Measurements from ENCODE around the gene GREB1L.

The GREB1L gene

GRCh38 chr18:21458788-21459187 is 216.8 kb downstream of the GREB1L start:
- no peak for DNase-seq (ENCODE audit: low read depth in 2 of 2)
- no peak overlapping the region for H3K4me3 ChIP-seq (replicated peaks in 1 of 2; ENCODE audit: low read depth in 2 of 2, low read length in 2 of 2)
- no peak for TF ChIP-seq CTCF (IDR thresholded peaks at IDR 0.05; ENCODE audit: low read depth, low read length)

GRCh38 chr18:21459706-21460286 is 217.8 kb downstream of the GREB1L start:
- no peak for TF ChIP-seq CTCF (IDR thresholded peaks at IDR 0.05; ENCODE audit: low read depth, low read length)
- no peak for DNase-seq (ENCODE audit: low read depth in 2 of 2)
- no peak overlapping the region for H3K4me3 ChIP-seq (replicated peaks in 1 of 2; ENCODE audit: low read depth in 2 of 2, low read length in 2 of 2)

- no peak for DNase-seq (ENCODE audit: low read depth in 2 of 2)
- TF ChIP-seq CTCF (IDR thresholded peaks at IDR 0.05; ENCODE audit: low read depth, low read length), result no peak
- no peak overlapping the region for H3K4me3 ChIP-seq (replicated peaks in 1 of 2; ENCODE audit: low read depth in 2 of 2, low read length in 2 of 2)
Observed at GRCh38 chr18:21461460-21461859, 219.4 kb downstream of the GREB1L start.

- DNase-seq (ENCODE audit: low read depth in 2 of 2), result peak in 1 of 2 donors; percentile 64
- TF ChIP-seq CTCF (IDR thresholded peaks at IDR 0.05; ENCODE audit: low read depth, low read length), result no peak
- no peak overlapping the region for H3K4me3 ChIP-seq (replicated peaks in 1 of 2; ENCODE audit: low read depth in 2 of 2, low read length in 2 of 2)
Observed at GRCh38 chr18:21463718-21464117, 221.7 kb downstream of the GREB1L start.

GRCh38 chr18:21468514-21469164 is 226.6 kb downstream of the GREB1L start:
- DNase-seq (ENCODE audit: low read depth in 2 of 2), result no peak
- no peak overlapping the region for H3K4me3 ChIP-seq (replicated peaks in 1 of 2; ENCODE audit: low read depth in 2 of 2, low read length in 2 of 2)
- no peak for TF ChIP-seq CTCF (IDR thresholded peaks at IDR 0.05; ENCODE audit: low read depth, low read length)

- no peak for TF ChIP-seq CTCF (IDR thresholded peaks at IDR 0.05; ENCODE audit: low read depth, low read length)
- no peak overlapping the region for H3K4me3 ChIP-seq (replicated peaks in 1 of 2; ENCODE audit: low read depth in 2 of 2, low read length in 2 of 2)
- DNase-seq (ENCODE audit: low read depth in 2 of 2), result no peak
Observed at GRCh38 chr18:21472741-21473140, 230.7 kb downstream of the GREB1L start.
